Cardiac muscle cell (in vitro differentiated cells and primary cell): ENCODE data around the gene ATP6V1F. TPM values are rescaled to one million over a fixed set of nuclear protein-coding genes. Genes with fewer than 3 reads are reported as not detected.
A peak's percentile ranks its signal among the peaks of the same experiment; 100 is the strongest.

Experiments
- DNase-seq, 2 donors: peaks; one replicate each; pipeline versions ENCODE4 v3.0.0 to v3.0.0-alpha.2; 2010 to 2017; ENCODE audit warnings: low read depth in 1 of 2, low spot score in 1 of 2
- H3K27ac ChIP-seq: fragments of 200-600 bp; sonication (generic); 2 replicates; pipeline ENCODE4 v1.5.1; 2016
- H3K27me3 ChIP-seq: fragments of 200-600 bp; sonication (generic); 2 replicates; pipeline ENCODE4 v1.6.0; 2016; ENCODE audit warnings: control low read depth
- H3K36me3 ChIP-seq: fragments of 200-600 bp; sonication (generic); 2 replicates; pipeline ENCODE4 v1.5.1; 2016; ENCODE audit warnings: control low read depth
- H3K4me1 ChIP-seq: fragments of 200-600 bp; sonication (generic); 2 replicates; pipeline ENCODE4 v1.8.1; 2017; ENCODE audit warnings: low read depth, mild to moderate bottlenecking, mixed run types
- H3K4me3 ChIP-seq: fragments of 200-600 bp; sonication (generic); 2 replicates; pipeline ENCODE4 v1.5.1; 2016; ENCODE audit warnings: mild to moderate bottlenecking
- H3K9me3 ChIP-seq: fragments of 200-600 bp; sonication (generic); 2 replicates; pipeline ENCODE4 v1.5.1; 2017; ENCODE audit warnings: low read depth, mild to moderate bottlenecking, control low read depth
- polyA plus RNA-seq: library from polyadenylated mRNA; unstranded; fragments of >200 nt; fragmentation: Nextera tagmentation; extraction: Ambion mirVana; gene quantifications from 2 replicates; pipeline ENCODE4 v1.2.1, GENCODE V29; 2016
- total RNA-seq: library from RNA; depleted of rRNA; stranded (reverse); fragments of >200 nt; gene quantifications from 2 replicates; pipeline ENCODE4 v1.2.3, GENCODE V29; 2016
- TF ChIP-seq, protein P1 (sequence below): IDR thresholded peaks from 2 replicates; pipeline ENCODE4 v1.5.1; 2012; ENCODE audit warnings: low read depth, mild to moderate bottlenecking, low read length

The ATP6V1F gene
- total and polyA plus RNA-seq, 2 experiments from 2014 or later: 113 to 284 TPM

DNA sequence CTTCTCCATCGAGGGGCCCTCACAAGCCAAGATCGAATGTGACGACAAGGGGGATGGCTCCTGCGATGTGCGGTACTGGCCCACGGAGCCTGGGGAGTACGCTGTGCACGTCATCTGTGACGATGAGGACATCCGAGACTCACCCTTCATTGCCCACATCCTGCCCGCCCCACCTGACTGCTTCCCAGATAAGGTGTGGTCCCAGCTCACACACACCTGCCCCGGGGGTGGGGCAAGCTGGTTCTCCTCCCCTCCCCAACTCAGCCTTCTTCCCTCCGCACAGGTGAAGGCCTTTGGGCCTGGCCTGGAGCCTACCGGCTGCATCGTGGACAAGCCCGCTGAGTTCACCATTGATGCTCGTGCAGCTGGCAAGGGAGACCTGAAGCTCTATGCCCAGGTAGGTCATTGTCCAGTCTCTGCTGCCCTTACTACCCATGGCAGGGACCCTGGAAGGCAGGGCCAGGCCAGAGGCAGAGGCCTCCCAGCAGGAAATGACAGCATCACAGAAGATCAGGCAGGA is 21.4 kb upstream of the ATP6V1F start:
- H3K4me1 ChIP-seq: no peaks in the 10 kb centered on the region
- no peaks in the 10 kb centered on the region for H3K27me3 ChIP-seq
- no peak overlapping the region for H3K4me3 ChIP-seq
- peak overlapping the region; percentile 26 for H3K27ac ChIP-seq
- DNase-seq: no peak
- H3K9me3 ChIP-seq: no peaks in the 10 kb centered on the region
- TF ChIP-seq, protein P1, sequence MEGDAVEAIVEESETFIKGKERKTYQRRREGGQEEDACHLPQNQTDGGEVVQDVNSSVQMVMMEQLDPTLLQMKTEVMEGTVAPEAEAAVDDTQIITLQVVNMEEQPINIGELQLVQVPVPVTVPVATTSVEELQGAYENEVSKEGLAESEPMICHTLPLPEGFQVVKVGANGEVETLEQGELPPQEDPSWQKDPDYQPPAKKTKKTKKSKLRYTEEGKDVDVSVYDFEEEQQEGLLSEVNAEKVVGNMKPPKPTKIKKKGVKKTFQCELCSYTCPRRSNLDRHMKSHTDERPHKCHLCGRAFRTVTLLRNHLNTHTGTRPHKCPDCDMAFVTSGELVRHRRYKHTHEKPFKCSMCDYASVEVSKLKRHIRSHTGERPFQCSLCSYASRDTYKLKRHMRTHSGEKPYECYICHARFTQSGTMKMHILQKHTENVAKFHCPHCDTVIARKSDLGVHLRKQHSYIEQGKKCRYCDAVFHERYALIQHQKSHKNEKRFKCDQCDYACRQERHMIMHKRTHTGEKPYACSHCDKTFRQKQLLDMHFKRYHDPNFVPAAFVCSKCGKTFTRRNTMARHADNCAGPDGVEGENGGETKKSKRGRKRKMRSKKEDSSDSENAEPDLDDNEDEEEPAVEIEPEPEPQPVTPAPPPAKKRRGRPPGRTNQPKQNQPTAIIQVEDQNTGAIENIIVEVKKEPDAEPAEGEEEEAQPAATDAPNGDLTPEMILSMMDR: no peak
- peaks cover 96% of the 10 kb centered on the region for H3K36me3 ChIP-seq

DNA sequence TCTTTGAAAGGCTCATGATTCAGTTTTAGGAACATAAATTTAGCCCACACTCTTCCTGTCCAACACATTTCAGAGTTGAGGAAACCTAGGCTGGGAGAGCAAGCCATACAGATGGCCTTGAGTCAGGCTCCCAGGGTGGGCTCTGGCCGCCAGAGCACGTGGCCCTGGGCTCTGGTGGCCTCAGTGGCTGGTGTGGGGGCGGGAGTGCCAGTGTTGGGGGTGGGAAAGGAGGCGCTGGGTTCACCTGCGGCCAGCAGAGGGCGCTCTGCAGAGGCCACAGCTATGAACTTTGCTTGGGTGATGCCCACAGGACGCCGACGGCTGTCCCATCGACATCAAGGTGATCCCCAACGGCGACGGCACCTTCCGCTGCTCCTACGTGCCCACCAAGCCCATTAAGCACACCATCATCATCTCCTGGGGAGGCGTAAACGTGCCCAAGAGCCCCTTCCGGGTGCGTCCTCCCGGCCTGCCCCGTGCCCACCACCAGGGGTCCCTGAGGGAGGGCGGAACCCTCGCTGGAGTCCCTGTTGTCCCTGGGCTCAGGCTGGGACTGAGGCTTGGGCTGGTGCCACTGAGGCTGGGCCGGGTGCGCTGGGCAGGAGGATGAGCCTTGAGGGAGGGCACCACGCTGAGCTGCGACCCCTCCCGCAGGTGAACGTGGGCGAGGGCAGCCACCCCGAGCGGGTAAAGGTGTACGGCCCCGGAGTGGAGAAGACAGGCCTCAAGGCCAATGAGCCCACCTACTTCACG is 20.6 kb upstream of the ATP6V1F start:
- Histone ChIP-seq H3K27ac (peak overlapping the region; percentile 26), H3K4me1 (no peaks in the 10 kb centered on the region), H3K36me3 (peaks cover 96% of the 10 kb centered on the region), H3K27me3 (no peaks in the 10 kb centered on the region), H3K9me3 (no peaks in the 10 kb centered on the region), H3K4me3 (no peak overlapping the region)
- peak; percentile 40 to 67 for DNase-seq
- TF ChIP-seq, protein P1: peak; percentile 66

DNA sequence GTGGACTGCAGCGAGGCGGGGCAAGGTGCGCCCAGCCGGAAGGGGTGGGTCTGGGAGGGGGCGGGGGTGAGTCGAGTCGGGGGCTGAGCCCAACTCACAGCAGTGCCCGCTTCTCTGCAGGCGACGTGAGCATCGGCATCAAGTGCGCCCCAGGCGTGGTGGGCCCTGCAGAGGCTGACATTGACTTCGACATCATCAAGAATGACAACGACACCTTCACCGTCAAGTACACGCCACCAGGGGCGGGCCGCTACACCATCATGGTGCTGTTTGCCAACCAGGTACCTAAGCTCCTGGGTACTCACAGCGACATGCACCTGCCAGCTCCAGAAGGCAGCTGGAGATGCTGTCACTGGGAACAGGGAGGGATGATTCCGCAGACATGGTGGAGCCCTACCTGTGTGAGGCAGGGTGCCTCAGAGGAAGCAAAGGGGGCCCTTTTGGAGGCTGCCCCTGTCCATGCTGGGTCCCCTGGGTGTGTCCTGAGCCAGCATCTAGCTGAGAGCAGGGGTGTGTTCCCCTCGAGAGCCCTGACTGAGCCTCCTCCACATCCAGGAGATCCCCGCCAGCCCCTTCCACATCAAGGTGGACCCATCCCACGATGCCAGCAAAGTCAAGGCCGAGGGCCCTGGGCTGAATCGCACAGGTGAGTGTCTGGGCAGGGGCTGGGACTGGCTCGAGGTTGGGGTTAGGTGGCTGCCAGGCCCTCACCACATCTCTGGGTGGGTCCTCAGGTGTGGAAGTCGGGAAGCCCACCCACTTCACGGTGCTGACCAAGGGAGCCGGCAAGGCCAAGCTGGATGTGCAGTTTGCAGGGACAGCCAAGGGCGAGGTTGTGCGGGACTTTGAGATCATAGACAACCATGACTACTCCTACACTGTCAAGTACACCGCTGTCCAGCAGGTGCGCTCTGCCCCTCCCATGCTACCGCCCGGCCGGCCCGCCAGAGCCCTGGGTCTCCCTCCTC is 19.7 kb upstream of the ATP6V1F start:
- Histone ChIP-seq H3K4me3 (no peak overlapping the region), H3K36me3 (peaks cover 96% of the 10 kb centered on the region), H3K4me1 (no peaks in the 10 kb centered on the region), H3K27ac (no peak overlapping the region), H3K27me3 (no peaks in the 10 kb centered on the region), H3K9me3 (no peaks in the 10 kb centered on the region)
- TF ChIP-seq, protein P1: no peak
- no peak for DNase-seq

DNA sequence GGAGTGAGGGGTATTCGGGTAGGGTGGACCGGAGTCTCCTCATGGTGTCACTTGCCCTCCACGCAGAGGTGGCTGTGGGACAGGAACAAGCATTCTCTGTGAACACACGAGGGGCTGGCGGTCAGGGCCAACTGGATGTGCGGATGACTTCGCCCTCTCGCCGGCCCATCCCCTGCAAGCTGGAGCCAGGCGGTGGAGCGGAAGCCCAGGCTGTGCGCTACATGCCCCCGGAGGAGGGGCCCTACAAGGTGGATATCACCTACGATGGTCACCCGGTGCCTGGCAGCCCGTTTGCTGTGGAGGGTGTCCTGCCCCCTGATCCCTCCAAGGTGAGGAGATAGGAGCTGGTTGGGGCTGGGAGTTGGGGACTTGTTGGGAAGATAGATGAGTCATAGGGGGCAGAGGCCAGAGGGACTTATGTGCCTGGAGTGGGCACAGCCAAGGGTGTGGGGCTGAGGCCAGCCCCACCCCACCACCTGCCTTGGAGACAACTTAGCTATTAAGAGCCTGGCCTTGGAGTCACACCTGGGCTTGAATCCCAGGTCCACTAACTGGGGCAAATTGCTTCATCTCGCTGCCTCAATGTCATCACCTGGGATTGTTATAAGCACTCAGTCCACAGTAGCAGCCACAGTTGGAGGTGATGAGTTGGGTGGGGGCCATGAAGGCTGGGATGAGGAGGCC is 18.6 kb upstream of the ATP6V1F start:
- H3K27me3 ChIP-seq: no peaks in the 10 kb centered on the region
- no peak for DNase-seq
- no peaks in the 10 kb centered on the region for H3K4me1 ChIP-seq
- no peaks in the 10 kb centered on the region for H3K9me3 ChIP-seq
- H3K27ac ChIP-seq: no peak overlapping the region
- TF ChIP-seq, protein P1: no peak
- H3K4me3 ChIP-seq: no peak overlapping the region
- peaks cover 97% of the 10 kb centered on the region for H3K36me3 ChIP-seq

DNA sequence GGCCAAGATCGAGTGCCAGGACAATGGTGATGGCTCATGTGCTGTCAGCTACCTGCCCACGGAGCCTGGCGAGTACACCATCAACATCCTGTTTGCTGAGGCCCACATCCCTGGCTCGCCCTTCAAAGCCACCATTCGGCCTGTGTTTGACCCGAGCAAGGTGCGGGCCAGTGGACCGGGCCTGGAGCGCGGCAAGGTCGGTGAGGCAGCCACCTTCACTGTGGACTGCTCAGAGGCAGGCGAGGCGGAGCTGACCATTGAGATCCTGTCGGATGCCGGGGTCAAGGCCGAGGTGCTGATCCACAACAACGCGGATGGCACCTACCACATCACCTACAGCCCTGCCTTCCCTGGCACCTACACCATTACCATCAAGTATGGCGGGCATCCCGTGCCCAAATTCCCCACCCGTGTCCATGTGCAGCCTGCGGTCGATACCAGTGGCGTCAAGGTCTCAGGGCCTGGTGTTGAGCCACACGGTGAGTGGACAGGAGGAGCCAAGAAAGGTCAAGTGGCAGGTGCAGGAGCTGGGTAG is 17.8 kb upstream of the ATP6V1F start:
- Histone ChIP-seq H3K36me3 (peaks cover 96% of the 10 kb centered on the region), H3K4me1 (no peaks in the 10 kb centered on the region), H3K4me3 (no peak overlapping the region), H3K27ac (no peak overlapping the region), H3K9me3 (no peaks in the 10 kb centered on the region), H3K27me3 (no peaks in the 10 kb centered on the region)
- no peak for DNase-seq
- TF ChIP-seq, protein P1: no peak
